Measurements from ENCODE around the gene C6orf89.
"Not testable (repeated sequence)": the region's sequence is repeated elsewhere in the genome, so short reads cannot be mapped to it uniquely, and the experiment has no call there.

C6orf89 gene

DNA sequence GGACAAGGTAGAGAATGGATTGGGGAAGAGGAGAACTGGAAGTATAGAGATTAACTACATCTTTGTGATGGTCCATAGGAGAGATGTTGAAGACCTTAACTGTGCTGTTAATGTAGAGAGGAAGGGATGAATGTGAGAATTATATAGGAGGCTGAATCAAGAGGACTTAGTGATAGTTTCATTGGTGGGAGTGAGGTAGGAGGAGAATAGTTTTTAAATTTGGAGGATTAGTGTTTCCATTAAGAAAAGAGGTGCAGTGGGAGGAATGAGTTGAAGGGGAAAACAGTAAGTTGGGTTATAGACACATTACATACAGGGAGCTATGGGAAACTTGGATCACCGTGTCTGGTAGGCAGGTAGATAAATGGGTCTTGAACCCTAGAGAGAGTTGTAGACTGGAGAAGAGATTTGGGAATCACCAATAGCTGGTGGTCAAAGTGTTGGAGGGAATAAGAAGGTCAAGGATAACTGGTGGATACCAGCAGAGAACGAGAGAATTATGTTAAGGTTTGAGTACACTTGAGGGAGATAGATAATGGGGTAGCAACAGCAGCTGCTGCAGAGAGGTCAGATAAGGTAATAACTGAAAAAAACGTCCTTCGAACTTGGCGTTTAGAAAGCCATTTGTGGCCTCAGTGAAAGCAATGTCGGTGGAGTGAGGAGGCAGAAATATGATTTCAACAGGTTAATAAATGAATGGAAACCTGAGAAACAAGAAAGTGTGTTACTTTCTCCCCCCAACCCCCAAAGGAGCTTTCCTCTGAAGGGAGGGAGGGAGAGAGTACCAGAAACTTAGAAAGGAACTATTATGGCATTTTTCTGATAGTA, 3.1 kb downstream of the C6orf89 start:
- Histone ChIP-seq H3K36me3 (ENCODE audit: insufficient read depth, low read length) (no peaks in the 10 kb centered on the region), H3K9me3 (ENCODE audit: control insufficient read depth, insufficient read depth, low read length) (no peaks in the 10 kb centered on the region), H3K4me1 (ENCODE audit: insufficient read depth, low read length) (peaks cover 8% of the 10 kb centered on the region; the same call in 1 of the 2 replicates), H3K9ac (ENCODE audit: low read depth, low read length) (no peak overlapping the region)

DNA sequence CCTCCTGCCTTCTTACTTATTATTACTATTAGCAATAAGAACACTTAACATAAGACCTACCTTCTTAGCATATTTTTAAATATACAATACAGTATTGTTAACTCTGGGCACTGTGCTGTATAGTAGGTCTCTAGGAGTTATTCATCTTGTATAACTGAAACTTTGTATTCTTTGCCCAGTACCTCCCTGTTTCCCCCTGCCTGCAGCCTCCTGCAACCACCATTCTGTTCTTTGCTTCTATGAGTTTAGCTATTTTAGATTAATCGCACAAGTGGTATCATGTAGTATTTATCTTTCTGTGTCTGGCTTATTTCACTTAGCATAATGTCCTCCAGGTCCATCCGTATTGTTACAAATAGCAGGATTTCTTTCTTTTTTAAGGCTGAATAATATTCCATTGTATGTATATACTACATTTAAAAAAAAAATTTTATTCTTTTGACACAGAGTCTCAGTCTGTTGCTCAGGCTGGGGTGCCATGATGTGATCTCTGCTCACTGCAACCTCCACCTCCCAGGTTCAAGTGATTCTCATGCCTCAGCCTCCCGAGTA, 4.4 kb downstream of the C6orf89 start:
- H3K36me3 ChIP-seq (ENCODE audit: insufficient read depth, low read length): no peaks in the 10 kb centered on the region
- no peak overlapping the region for H3K9ac ChIP-seq (ENCODE audit: low read depth, low read length)
- peaks cover 7% of the 10 kb centered on the region; the same call in 1 of the 2 replicates for H3K4me1 ChIP-seq (ENCODE audit: insufficient read depth, low read length)
- H3K9me3 ChIP-seq (ENCODE audit: control insufficient read depth, insufficient read depth, low read length): no peaks in the 10 kb centered on the region

DNA sequence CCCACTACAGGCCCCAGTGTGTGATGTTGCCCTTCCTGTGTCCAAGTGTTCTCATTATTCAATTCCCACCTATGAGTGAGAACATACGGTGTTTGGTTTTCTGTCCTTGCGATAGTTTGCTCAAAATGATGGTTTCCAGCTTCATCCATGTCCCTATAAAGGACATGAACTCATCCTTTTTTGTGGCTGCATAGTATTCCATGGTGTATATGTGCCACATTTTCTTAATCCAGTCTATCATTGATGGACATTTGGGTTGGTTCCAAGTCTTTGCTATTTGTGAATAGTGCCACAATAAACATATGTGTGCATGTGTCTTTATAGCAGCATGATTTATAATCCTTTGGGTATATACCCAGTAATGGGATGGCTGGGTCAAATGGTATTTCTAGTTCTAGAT, 5.4 kb downstream of the C6orf89 start:
- H3K36me3 ChIP-seq (ENCODE audit: insufficient read depth, low read length); H3K4me1 ChIP-seq (ENCODE audit: insufficient read depth, low read length); H3K9ac ChIP-seq (ENCODE audit: low read depth, low read length); H3K9me3 ChIP-seq (ENCODE audit: control insufficient read depth, insufficient read depth, low read length): not testable (repeated sequence)

DNA sequence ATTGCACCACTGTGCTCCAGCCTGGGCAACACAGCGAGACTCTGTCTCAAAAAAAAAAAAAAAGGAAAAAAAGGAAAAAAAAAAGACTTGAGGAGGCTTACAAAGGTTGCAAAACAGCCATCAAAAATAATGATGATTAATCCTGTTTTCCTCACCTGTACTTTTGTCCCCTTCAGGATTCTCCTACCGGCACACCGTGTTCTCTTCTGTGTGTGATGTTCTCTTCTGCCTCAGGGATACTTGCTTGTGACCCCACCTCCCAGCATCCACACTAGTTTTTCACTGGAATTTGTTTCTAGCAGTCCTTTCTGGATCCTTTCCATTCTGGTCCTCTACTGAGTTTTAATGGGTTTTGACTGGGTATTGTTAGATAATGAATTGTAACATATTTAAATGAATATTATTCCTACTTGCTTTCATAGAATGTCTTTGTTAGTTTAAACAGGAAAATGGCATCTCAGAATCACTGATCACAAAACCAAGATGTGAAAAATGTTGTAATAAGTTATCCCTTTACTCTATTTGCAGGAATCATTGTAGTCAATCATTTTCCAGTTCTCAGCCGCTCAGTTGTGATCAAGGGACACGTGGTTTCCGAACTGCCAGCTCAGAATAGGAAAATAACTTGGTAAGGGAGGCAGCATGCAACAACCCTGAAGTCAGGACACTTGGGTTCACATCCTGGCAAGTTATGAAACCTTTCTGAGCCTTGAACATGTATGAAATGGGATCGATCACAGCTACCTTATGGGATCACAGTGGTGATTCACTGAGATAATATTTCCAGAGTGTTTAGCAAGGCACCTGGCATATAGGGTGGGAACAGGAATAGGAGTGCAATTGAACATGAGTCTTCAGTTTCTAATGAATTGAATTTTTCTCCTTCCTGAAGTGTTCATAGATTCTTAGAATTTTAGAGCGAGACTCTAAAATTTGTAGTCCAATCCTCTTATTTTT, 8.5 kb downstream of the C6orf89 start:
- no peak overlapping the region for H3K9ac ChIP-seq (ENCODE audit: low read depth, low read length)
- no peaks in the 10 kb centered on the region for H3K36me3 ChIP-seq (ENCODE audit: insufficient read depth, low read length)
- no peaks in the 10 kb centered on the region for H3K4me1 ChIP-seq (ENCODE audit: insufficient read depth, low read length)
- no peaks in the 10 kb centered on the region for H3K9me3 ChIP-seq (ENCODE audit: control insufficient read depth, insufficient read depth, low read length)

DNA sequence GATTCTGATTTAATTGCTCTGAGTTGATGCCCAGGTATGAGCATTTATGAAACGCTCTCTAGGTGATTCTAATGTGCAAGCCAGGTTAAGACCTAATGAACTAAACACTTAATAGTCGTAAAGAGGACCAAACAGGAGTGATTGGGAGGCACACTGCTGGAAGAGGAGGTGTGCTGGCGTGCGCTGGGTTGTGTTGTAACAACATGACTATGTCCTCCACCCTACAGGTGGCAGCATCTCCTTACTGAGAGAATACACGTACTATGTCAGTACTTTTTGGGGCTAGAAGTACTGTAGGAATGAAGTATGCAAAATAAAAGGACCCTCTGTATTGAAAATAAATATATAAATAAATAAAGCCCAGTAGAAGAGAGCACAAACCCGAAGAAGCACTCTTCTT, 11.9 kb downstream of the C6orf89 start:
- no peak overlapping the region for H3K9ac ChIP-seq (ENCODE audit: low read depth, low read length)
- H3K9me3 ChIP-seq (ENCODE audit: control insufficient read depth, insufficient read depth, low read length): no peaks in the 10 kb centered on the region
- H3K36me3 ChIP-seq (ENCODE audit: insufficient read depth, low read length): no peaks in the 10 kb centered on the region

DNA sequence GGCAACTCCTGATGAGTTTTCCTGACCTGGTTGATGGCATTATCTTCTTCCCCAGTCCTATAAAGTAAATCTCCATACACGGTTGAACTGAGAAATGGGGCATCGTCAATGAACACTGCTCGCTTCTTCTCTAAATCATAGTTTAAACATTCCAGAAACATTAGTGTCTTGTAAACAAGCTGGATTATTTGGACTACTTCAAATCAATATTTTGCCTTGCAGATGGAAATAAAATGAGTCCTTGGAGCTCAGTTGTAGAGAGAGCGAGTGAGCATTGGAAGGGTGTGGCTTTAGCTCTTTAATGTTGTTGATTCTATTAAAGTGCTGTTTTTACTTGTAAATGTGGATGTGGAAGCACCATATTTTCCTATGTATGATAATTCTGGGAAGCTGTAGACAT, 18.4 kb downstream of the C6orf89 start:
- Histone ChIP-seq H3K36me3 (ENCODE audit: insufficient read depth, low read length) (0 out of 2 replicates have a peak, but pooled peaks cover 3% of the 10 kb centered on the region), H3K9ac (ENCODE audit: low read depth, low read length) (no peak overlapping the region), H3K4me1 (ENCODE audit: insufficient read depth, low read length) (no peaks in the 10 kb centered on the region), H3K9me3 (ENCODE audit: control insufficient read depth, insufficient read depth, low read length) (no peaks in the 10 kb centered on the region)

More for the DNA sequence above, 11.9 kb downstream of the C6orf89 start:
- H3K4me1 ChIP-seq (ENCODE audit: insufficient read depth, low read length): no peaks in the 10 kb centered on the region

DNA sequence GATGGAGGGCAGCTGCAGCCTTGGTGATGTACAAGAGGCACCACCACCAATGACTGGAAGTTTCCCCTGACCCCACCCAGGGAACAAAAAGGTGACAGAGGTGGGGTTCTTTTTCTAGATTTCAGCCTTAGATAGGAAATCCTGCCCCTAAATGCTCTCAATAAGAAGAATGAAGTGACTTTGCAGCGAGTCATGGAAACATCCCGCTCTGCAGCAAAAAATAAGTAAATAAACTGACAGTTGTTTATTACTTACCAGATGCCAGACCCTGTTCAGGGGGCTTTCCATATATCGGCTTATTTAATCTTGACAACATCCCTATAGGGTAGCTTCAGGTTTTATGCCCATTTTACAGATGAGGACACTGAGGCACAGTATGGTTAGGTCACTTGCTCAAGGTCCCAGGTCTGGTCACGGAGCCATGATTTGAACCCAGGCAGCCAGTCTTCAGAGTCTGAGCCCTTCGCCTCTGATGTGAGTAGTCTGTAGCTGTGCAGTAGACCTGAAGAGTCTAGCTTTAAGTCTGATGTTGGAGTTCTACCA, 19.2 kb downstream of the C6orf89 start:
- Histone ChIP-seq H3K4me1 (ENCODE audit: insufficient read depth, low read length) (no peaks in the 10 kb centered on the region), H3K36me3 (ENCODE audit: insufficient read depth, low read length) (0 out of 2 replicates have a peak, but pooled peaks cover 3% of the 10 kb centered on the region), H3K9ac (ENCODE audit: low read depth, low read length) (no peak overlapping the region), H3K9me3 (ENCODE audit: control insufficient read depth, insufficient read depth, low read length) (no peaks in the 10 kb centered on the region)

DNA sequence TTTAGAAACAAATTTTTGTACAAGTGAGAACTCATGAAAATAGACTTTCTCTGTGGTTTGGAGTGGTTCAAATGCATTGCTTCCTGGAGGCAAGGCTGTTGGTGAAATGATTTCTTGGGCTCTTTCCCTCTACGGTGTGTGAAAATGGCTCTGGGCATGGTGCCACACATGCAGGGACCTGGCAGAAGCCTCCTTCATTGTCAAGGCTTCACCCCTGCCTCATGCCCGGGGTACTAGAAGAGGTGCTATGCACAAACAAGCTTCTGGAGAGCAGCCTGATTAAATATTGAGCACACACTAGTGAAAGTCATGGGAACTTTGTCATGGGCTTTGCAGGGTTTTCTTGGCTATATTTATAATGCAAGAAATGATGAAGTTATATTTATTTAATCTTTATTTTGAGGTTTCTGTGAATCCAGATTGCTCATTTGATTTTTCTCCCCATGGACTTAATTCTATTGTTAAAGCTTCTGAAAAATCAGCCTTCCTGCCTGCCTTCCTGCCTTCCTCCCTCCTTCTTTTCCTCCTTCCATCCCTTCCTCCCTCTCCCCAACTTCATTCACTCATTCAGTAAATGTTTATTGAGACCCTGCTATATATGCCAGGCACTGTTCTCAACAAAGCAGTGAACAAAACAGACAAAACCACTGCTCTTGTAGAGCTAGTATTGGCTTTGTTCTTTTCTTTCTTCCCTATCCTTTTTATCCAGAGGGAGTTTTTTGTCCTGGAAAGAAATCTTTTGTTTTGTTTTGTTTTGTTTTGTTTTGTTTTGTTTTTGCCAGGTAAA, 21.0 kb downstream of the C6orf89 start:
- H3K36me3 ChIP-seq (ENCODE audit: insufficient read depth, low read length): 0 out of 2 replicates have a peak, but pooled peaks cover 3% of the 10 kb centered on the region
- no peaks in the 10 kb centered on the region for H3K4me1 ChIP-seq (ENCODE audit: insufficient read depth, low read length)
- H3K9me3 ChIP-seq (ENCODE audit: control insufficient read depth, insufficient read depth, low read length): no peaks in the 10 kb centered on the region
- H3K9ac ChIP-seq (ENCODE audit: low read depth, low read length): no peak overlapping the region

DNA sequence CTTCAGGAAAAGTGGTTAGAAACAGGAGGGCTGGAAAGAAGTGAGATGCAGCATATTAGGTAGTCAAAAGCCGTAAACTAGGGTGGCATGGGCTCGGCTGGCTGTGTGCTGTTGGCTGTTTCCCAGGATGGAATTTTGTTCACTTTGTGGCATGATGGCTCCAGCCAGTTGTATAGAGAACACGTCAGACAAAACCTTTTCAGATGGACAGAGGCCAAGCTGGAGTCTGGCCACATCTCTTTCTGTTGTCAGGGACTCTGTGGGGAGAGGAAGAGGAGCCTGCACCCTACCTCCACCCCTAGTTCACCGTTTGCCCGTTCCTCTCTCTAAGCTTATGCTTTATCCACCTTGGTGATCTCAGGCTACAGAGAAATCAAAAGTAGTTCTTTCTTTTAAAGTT, 22.0 kb downstream of the C6orf89 start:
- H3K9me3 ChIP-seq (ENCODE audit: control insufficient read depth, insufficient read depth, low read length): no peaks in the 10 kb centered on the region
- 0 out of 2 replicates have a peak, but pooled peaks cover 3% of the 10 kb centered on the region for H3K36me3 ChIP-seq (ENCODE audit: insufficient read depth, low read length)
- H3K9ac ChIP-seq (ENCODE audit: low read depth, low read length): no peak overlapping the region
- H3K4me1 ChIP-seq (ENCODE audit: insufficient read depth, low read length): no peaks in the 10 kb centered on the region

DNA sequence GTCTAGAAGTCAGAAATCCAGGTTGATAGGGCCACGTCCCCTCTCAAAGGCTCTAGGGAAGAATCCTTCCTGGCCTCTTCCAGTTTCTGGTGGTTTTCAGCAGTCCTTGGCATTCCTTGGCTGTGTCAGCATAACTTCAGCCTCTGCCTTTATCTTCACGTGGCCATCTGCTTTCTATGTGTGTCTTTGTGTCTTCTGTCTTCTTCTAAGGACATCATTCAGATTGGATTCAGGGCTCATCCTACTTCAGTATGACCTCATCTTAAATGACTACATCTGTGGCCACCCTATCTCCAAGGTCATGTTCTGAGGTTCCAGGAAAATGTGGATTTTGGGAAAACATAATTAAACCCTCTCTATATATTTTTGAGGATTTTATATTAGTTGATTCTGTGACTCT, 23.0 kb downstream of the C6orf89 start:
- Histone ChIP-seq H3K4me1 (ENCODE audit: insufficient read depth, low read length) (no peaks in the 10 kb centered on the region), H3K9ac (ENCODE audit: low read depth, low read length) (no peak overlapping the region), H3K9me3 (ENCODE audit: control insufficient read depth, insufficient read depth, low read length) (no peaks in the 10 kb centered on the region), H3K36me3 (ENCODE audit: insufficient read depth, low read length) (0 out of 2 replicates have a peak, but pooled peaks cover 3% of the 10 kb centered on the region)

DNA sequence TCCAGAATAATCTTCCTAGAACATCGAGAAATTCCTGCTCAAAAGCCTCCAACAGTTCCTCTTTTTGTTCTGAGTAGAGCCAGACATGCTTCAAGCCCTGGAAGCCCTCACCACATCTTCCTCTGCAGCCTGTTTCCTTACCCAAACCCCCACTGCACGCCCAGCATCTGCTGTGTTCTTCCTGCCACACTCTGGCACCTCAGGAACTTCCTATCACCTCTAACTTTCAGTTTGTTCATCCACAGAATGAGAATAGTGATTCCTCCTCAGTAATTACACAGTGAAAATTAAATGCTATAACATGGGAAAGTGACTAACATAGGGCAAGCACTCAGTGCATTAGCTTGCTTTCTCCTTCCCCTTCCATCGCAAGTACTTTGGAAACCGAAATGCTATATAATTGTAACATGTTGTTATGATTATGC, 26.3 kb downstream of the C6orf89 start:
- no peak overlapping the region for H3K9ac ChIP-seq (ENCODE audit: low read depth, low read length)
- H3K9me3 ChIP-seq (ENCODE audit: control insufficient read depth, insufficient read depth, low read length): no peaks in the 10 kb centered on the region
- H3K4me1 ChIP-seq (ENCODE audit: insufficient read depth, low read length): no peaks in the 10 kb centered on the region; the same call in 1 of the 2 replicates
- H3K36me3 ChIP-seq (ENCODE audit: insufficient read depth, low read length): no peaks in the 10 kb centered on the region

DNA sequence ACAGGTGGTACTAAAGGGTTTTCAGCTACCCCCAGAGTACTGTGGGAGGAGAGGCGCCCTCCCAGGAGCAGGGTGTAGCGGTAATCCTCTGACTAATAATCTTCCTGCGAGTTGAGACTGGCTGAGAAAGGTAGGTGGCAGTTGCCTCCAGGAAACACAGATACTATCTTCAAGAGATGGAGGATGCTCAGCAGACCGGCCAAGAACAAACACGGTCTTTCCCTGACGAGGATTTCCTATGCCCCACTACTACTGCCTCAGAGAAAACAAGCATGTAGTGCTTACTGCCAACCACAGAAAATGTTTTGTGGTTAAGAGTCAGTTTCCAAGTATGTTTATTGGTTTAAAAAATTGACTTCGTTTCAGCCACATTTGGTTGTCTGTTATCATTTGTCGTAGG, 26.8 kb downstream of the C6orf89 start:
- Histone ChIP-seq H3K4me1 (ENCODE audit: insufficient read depth, low read length) (no peaks in the 10 kb centered on the region; the same call in 1 of the 2 replicates), H3K9ac (ENCODE audit: low read depth, low read length) (no peak overlapping the region), H3K36me3 (ENCODE audit: insufficient read depth, low read length) (no peaks in the 10 kb centered on the region)

DNA sequence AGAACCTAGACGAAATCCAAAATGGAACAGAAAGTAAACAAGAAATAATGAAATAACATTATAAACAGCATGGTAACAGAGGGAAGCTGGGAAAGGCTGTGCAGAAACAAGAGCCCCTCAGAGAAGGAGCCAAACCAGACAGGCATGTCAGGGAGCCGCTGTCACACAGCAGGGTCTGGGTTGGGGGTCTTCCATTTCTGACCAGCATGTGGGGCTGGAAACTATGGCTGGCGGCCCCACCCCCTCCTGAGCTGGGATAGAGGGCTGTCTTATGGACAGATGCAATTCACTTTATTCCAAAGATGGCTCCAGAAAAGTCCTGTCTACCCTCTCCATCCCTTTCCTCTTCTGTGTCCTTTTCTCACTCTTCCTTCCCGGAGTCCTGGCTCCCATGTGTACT, 27.3 kb downstream of the C6orf89 start:
- H3K4me1 ChIP-seq (ENCODE audit: insufficient read depth, low read length): no peaks in the 10 kb centered on the region; the same call in 1 of the 2 replicates
- no peaks in the 10 kb centered on the region for H3K9me3 ChIP-seq (ENCODE audit: control insufficient read depth, insufficient read depth, low read length)
- no peak overlapping the region for H3K9ac ChIP-seq (ENCODE audit: low read depth, low read length)
- no peaks in the 10 kb centered on the region for H3K36me3 ChIP-seq (ENCODE audit: insufficient read depth, low read length)

More for the DNA sequence above, 26.8 kb downstream of the C6orf89 start:
- H3K9me3 ChIP-seq (ENCODE audit: control insufficient read depth, insufficient read depth, low read length): no peaks in the 10 kb centered on the region

All from ES-I3 (cell line).